Loucy (cell line): ENCODE results near the gene LTB4R2.

Experiments used
- CTCF ChIP-seq: fragments of 200-600 bp; sonication (generic); conservative IDR thresholded peaks from 2 replicates; pipeline ENCODE4 v1.5.1; 2014; ENCODE audit warnings: mild to moderate bottlenecking, antibody characterized with exemption, low read length
- EZH2phosphoT487 ChIP-seq: fragments of 200-600 bp; IDR thresholded peaks from 2 replicates; pipeline ENCODE4 v1.6.1; 2018; ENCODE audit warnings: antibody characterized with exemption, mild to moderate bottlenecking, moderate library complexity, borderline replicate concordance

GRCh38 chr14:24338843-24339242 lies 28.9 kb downstream of the LTB4R2 start:
- TF ChIP-seq CTCF (no peak), EZH2phosphoT487 (no peak)
